Activated CD4-positive, alpha-beta T cell treated with anti-CD3 and anti-CD28 coated beads for 24 hours (primary cell): ENCODE data around the gene BPIFB3.

Source experiments
- DNase-seq, 2 donors: peaks; one replicate each; pipeline ENCODE4 v3.0.0-alpha.2; 2020; ENCODE audit warnings: low read depth in 2 of 2

The BPIFB3 gene

GRCh38 chr20:33015700-33016580 is 37.8 kb upstream of the BPIFB3 start:
- no peak for DNase-seq

- DNase-seq = no peak
Observed at GRCh38 chr20:33016581-33017109, 37.1 kb upstream of the BPIFB3 start.

- DNase-seq = no peak
Observed at GRCh38 chr20:33017542-33017941, 36.2 kb upstream of the BPIFB3 start.

- DNase-seq = no peak
Observed at GRCh38 chr20:33018169-33018931, 35.4 kb upstream of the BPIFB3 start.

GRCh38 chr20:33019465-33020277 is 34.0 kb upstream of the BPIFB3 start:
- no peak for DNase-seq

- DNase-seq = no peak
Observed at GRCh38 chr20:33020278-33021161, 33.2 kb upstream of the BPIFB3 start.

GRCh38 chr20:33021879-33022278 is 31.8 kb upstream of the BPIFB3 start:
- DNase-seq = no peak

- no peak for DNase-seq
Observed at GRCh38 chr20:33022289-33022688, 31.4 kb upstream of the BPIFB3 start.

- DNase-seq = no peak
Observed at GRCh38 chr20:33022694-33023438, 30.8 kb upstream of the BPIFB3 start.

- no peak for DNase-seq
Observed at GRCh38 chr20:33023439-33024242, 30.1 kb upstream of the BPIFB3 start.

GRCh38 chr20:33024243-33024560 is 29.5 kb upstream of the BPIFB3 start:
- DNase-seq = no peak

- DNase-seq = no peak
Observed at GRCh38 chr20:33024609-33025317, 28.9 kb upstream of the BPIFB3 start.

GRCh38 chr20:33025318-33025876 is 28.3 kb upstream of the BPIFB3 start:
- DNase-seq = no peak

- DNase-seq = no peak
Observed at GRCh38 chr20:33026072-33026778, 27.5 kb upstream of the BPIFB3 start.

GRCh38 chr20:33026779-33027759 is 26.6 kb upstream of the BPIFB3 start:
- no peak for DNase-seq
